HepG2 (cell line): Measurements from ENCODE around the gene LIN28B.

Source experiments
- BHLHE40 ChIP-seq: IDR thresholded peaks from 2 replicates; pipeline ENCODE4 v1.6.1; 2011; ENCODE audit warnings: low read length, improper control_type of control experiment
- CBX5 ChIP-seq: sonication (generic); formaldehyde crosslinking; IDR thresholded peaks from 2 replicates; pipeline ENCODE4 v1.4.0; 2020; ENCODE audit warnings: missing genetic modification reagents, borderline replicate concordance
- MAFK ChIP-seq, 2 experiments: IDR thresholded peaks in 1 of 2; conservative IDR thresholded peaks in 1 of 2; 2 replicates each; pipeline ENCODE4 v1.6.1; 2011; ENCODE audit warnings: improper control_type of control experiment in 2 of 2, low read length in 2 of 2
- MXI1 ChIP-seq: IDR thresholded peaks from 3 replicates; pipeline ENCODE4 v1.6.1; 2012; ENCODE audit warnings: low read depth, low read length, inconsistent platforms, borderline replicate concordance
- PHB2 ChIP-seq: fragments of 450-650 bp; IDR thresholded peaks from 2 replicates; pipeline ENCODE4 v1.6.1; 2018; ENCODE audit not compliant: partially characterized antibody
- SMC3 ChIP-seq: IDR thresholded peaks from 2 replicates; pipeline ENCODE4 v1.6.1; 2011; ENCODE audit warnings: low read length, improper control_type of control experiment
- SRSF9 ChIP-seq: fragments of 200-400 bp; formaldehyde crosslinking; IDR thresholded peaks from 2 replicates; pipeline ENCODE4 v1.6.1; 2018; ENCODE audit warnings: borderline replicate concordance, mild to moderate bottlenecking, low read depth, low read length; ENCODE audit not compliant: insufficient read depth, poor library complexity, severe bottlenecking
- ZBTB7A ChIP-seq: sonication (generic); formaldehyde crosslinking; IDR thresholded peaks from 2 replicates; pipeline ENCODE4 v1.8.0; 2022; ENCODE audit warnings: mild to moderate bottlenecking, missing genetic modification reagents
- ZFX ChIP-seq: sonication (generic); formaldehyde crosslinking; IDR thresholded peaks from 2 replicates; pipeline ENCODE4 v1.4.0; 2020; ENCODE audit warnings: mild to moderate bottlenecking, low read depth, missing genetic modification reagents, moderate library complexity
- ZNF629 ChIP-seq: sonication (generic); formaldehyde crosslinking; conservative IDR thresholded peaks from 2 replicates; pipeline ENCODE4 v1.5.0; 2020; ENCODE audit warnings: missing genetic modification reagents
- TF ChIP-seq, protein P1 (sequence below): sonication (generic); IDR thresholded peaks from 2 replicates; pipeline ENCODE4 v1.6.1; 2016; ENCODE audit warnings: low read depth, borderline replicate concordance
- TF ChIP-seq, protein P2 (sequence below): sonication (generic); formaldehyde crosslinking; IDR thresholded peaks from 2 replicates; pipeline ENCODE4 v1.5.0; 2020; ENCODE audit warnings: mild to moderate bottlenecking, missing genetic modification reagents, moderate library complexity

DNA sequence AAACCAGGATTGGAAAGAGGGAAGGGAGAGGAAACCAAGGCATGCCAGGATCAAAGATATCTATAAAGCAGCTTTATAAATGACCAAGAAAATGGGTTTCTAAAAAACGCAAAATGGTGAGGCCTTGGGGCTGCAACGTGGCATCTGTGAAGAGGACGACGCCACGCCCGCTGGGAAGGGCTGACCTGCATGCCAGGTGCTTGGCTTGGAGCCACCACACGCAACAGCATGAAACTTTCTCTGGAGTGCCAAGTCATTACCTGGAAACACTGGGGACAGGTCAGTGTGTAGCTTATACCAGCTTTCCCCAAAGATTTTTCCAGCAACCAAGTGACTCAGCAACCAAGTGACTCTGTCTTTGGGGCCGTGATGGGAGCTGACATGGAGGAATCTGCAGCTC is 140.4 kb downstream of the LIN28B start:
- TF ChIP-seq, protein P1, sequence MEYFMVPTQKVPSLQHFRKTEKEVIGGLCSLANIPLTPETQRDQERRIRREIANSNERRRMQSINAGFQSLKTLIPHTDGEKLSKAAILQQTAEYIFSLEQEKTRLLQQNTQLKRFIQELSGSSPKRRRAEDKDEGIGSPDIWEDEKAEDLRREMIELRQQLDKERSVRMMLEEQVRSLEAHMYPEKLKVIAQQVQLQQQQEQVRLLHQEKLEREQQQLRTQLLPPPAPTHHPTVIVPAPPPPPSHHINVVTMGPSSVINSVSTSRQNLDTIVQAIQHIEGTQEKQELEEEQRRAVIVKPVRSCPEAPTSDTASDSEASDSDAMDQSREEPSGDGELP: no peak
- TF ChIP-seq MXI1: no peak
- no peak for TF ChIP-seq ZFX (CRISPR knock-in tag)
- TF ChIP-seq BHLHE40: no peak
- TF ChIP-seq PHB2: no peak
- no peak for TF ChIP-seq ZNF629 (CRISPR knock-in tag)
- TF ChIP-seq ZBTB7A (CRISPR knock-in tag): no peak
- TF ChIP-seq SMC3: no peak
- no peak for TF ChIP-seq SRSF9
- TF ChIP-seq, protein P2, sequence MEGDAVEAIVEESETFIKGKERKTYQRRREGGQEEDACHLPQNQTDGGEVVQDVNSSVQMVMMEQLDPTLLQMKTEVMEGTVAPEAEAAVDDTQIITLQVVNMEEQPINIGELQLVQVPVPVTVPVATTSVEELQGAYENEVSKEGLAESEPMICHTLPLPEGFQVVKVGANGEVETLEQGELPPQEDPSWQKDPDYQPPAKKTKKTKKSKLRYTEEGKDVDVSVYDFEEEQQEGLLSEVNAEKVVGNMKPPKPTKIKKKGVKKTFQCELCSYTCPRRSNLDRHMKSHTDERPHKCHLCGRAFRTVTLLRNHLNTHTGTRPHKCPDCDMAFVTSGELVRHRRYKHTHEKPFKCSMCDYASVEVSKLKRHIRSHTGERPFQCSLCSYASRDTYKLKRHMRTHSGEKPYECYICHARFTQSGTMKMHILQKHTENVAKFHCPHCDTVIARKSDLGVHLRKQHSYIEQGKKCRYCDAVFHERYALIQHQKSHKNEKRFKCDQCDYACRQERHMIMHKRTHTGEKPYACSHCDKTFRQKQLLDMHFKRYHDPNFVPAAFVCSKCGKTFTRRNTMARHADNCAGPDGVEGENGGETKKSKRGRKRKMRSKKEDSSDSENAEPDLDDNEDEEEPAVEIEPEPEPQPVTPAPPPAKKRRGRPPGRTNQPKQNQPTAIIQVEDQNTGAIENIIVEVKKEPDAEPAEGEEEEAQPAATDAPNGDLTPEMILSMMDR (CRISPR knock-in tag): no peak
- no peak for TF ChIP-seq CBX5 (CRISPR knock-in tag)
- no peak for TF ChIP-seq MAFK (conservative IDR thresholded peaks at IDR 0.05 in 1 of 2, IDR thresholded peaks at IDR 0.05 in 1 of 2; ENCODE audit: low read length in 2 of 2)
